ENCODE data around the gene CACNB2.

DNA sequence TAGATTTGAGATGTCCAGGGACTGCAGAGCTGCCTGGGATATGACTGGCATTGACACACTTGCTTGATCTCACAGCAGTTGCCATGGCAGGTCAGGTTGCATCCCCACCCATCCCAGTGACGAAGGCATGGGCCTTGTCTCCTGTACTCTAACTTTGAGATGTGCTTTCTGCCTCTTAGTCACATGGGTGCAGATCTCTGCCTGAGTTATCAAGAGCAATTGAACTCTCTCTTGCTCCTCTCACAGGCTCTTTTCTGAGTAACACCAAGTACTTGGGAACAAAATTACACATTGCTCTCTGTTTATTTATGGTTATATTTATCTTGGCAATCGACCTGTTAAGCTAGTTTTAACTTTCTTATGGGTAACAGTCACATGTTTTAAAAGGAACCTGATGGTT is 273.8 kb downstream of the CACNB2 start:
- TF ChIP-seq, protein P1, sequence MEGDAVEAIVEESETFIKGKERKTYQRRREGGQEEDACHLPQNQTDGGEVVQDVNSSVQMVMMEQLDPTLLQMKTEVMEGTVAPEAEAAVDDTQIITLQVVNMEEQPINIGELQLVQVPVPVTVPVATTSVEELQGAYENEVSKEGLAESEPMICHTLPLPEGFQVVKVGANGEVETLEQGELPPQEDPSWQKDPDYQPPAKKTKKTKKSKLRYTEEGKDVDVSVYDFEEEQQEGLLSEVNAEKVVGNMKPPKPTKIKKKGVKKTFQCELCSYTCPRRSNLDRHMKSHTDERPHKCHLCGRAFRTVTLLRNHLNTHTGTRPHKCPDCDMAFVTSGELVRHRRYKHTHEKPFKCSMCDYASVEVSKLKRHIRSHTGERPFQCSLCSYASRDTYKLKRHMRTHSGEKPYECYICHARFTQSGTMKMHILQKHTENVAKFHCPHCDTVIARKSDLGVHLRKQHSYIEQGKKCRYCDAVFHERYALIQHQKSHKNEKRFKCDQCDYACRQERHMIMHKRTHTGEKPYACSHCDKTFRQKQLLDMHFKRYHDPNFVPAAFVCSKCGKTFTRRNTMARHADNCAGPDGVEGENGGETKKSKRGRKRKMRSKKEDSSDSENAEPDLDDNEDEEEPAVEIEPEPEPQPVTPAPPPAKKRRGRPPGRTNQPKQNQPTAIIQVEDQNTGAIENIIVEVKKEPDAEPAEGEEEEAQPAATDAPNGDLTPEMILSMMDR (IDR thresholded peaks at IDR 0.05; ENCODE audit: low read depth, low read length), result no peak
- no peak for TF ChIP-seq EZH2phosphoT487 (IDR thresholded peaks at IDR 0.05; ENCODE audit: low read depth)
